Measurements from ENCODE around the gene PROX1. TPM values are rescaled to one million over a fixed set of nuclear protein-coding genes. Genes with fewer than 3 reads are reported as not detected.
A peak's percentile ranks its signal among the peaks of the same experiment; 100 is the strongest.

PROX1 gene
- total RNA-seq, 1 experiment from 2014 or later, result 0.14 TPM

GRCh38 chr1:213999732-214000131 lies 12.0 kb downstream of the PROX1 start:
- no peak for DNase-seq (ENCODE audit: low spot score)

GRCh38 chr1:214002060-214002459 lies 14.3 kb downstream of the PROX1 start:
- DNase-seq (ENCODE audit: low spot score), result no peak

- peak; percentile 84 for DNase-seq (ENCODE audit: low spot score)
Observed at GRCh38 chr1:214002472-214002871, 14.7 kb downstream of the PROX1 start.

- no peak for DNase-seq (ENCODE audit: low spot score)
Observed at GRCh38 chr1:214003233-214003632, 15.5 kb downstream of the PROX1 start.

GRCh38 chr1:214004014-214004413 lies 16.2 kb downstream of the PROX1 start:
- DNase-seq (ENCODE audit: low spot score), result no peak

- DNase-seq (ENCODE audit: low spot score), result no peak
Observed at GRCh38 chr1:214004795-214005194, 17.0 kb downstream of the PROX1 start.

- no peak for DNase-seq (ENCODE audit: low spot score)
Observed at GRCh38 chr1:214005708-214006107, 17.9 kb downstream of the PROX1 start.

GRCh38 chr1:214006845-214007244 lies 19.1 kb downstream of the PROX1 start:
- DNase-seq (ENCODE audit: low spot score), result no peak

- DNase-seq (ENCODE audit: low spot score), result no peak
Observed at GRCh38 chr1:214008347-214008746, 20.6 kb downstream of the PROX1 start.

GRCh38 chr1:214008791-214009422 lies 21.1 kb downstream of the PROX1 start:
- no peak for DNase-seq (ENCODE audit: low spot score)

- DNase-seq (ENCODE audit: low spot score), result no peak
Observed at GRCh38 chr1:214009423-214010196, 21.8 kb downstream of the PROX1 start.

GRCh38 chr1:214010197-214010573 lies 22.4 kb downstream of the PROX1 start:
- no peak for DNase-seq (ENCODE audit: low spot score)

- no peak for DNase-seq (ENCODE audit: low spot score)
Observed at GRCh38 chr1:214010717-214011116, 22.9 kb downstream of the PROX1 start.

- no peak for DNase-seq (ENCODE audit: low spot score)
Observed at GRCh38 chr1:214012418-214012817, 24.6 kb downstream of the PROX1 start.

GRCh38 chr1:214013614-214014377 lies 26.0 kb downstream of the PROX1 start:
- DNase-seq (ENCODE audit: low spot score), result no peak

- DNase-seq (ENCODE audit: low spot score), result no peak
Observed at GRCh38 chr1:214014730-214015129, 27.0 kb downstream of the PROX1 start.

GRCh38 chr1:214017191-214017982 lies 29.6 kb downstream of the PROX1 start:
- no peak for DNase-seq (ENCODE audit: low spot score)

- DNase-seq (ENCODE audit: low spot score), result no peak
Observed at GRCh38 chr1:214018386-214019268, 30.9 kb downstream of the PROX1 start.

GRCh38 chr1:214019499-214019898 lies 31.7 kb downstream of the PROX1 start:
- no peak for DNase-seq (ENCODE audit: low spot score)

GRCh38 chr1:214021321-214021720 lies 33.5 kb downstream of the PROX1 start:
- no peak for DNase-seq (ENCODE audit: low spot score)

GRCh38 chr1:214022229-214022791 lies 34.5 kb downstream of the PROX1 start:
- DNase-seq (ENCODE audit: low spot score), result no peak

Measured in H4 (cell line).